Gastroesophageal sphincter (tissue), 4 donors: ENCODE results near the gene TSC22D4. TPM values are rescaled to one million over a fixed set of nuclear protein-coding genes. Genes with fewer than 3 reads are reported as not detected.
"Not testable (repeated sequence)": the region's sequence is repeated elsewhere in the genome, so short reads cannot be mapped to it uniquely, and the experiment has no call there.

Experiments used
- ATAC-seq: fragments of 150-250 bp; one replicate; pipeline ENCODE4 v1.9.1; 2016; ENCODE audit warnings: mild to moderate bottlenecking, moderate library complexity
- H3K27ac ChIP-seq, 4 donors: fragments of 200-600 bp; sonication (generic) in 3 of 4; 1 replicate in 3 of 4; 2 replicates in 1 of 4; pipeline ENCODE4 v1.5.1; 2016 to 2019
- H3K27me3 ChIP-seq: fragments of 200-600 bp; sonication (generic); one replicate; pipeline ENCODE4 v1.5.1; 2019
- H3K36me3 ChIP-seq, 2 donors: fragments of 200-600 bp; sonication (generic); one replicate each; pipeline ENCODE4 v1.5.1; 2019; ENCODE audit warnings: control low read depth in 1 of 2
- H3K4me1 ChIP-seq, 3 donors: fragments of 200-600 bp; sonication (generic); 1 replicate in 2 of 3; 2 replicates in 1 of 3; pipeline ENCODE4 v1.5.1; 2016 to 2019; ENCODE audit warnings: control low read depth in 2 of 3
- H3K4me3 ChIP-seq, 2 donors: fragments of 200-600 bp; sonication (generic); one replicate each; pipeline ENCODE4 v1.5.1; 2019; ENCODE audit warnings: mild to moderate bottlenecking in 1 of 2, moderate library complexity in 1 of 2
- H3K9me3 ChIP-seq, 3 donors: fragments of 200-600 bp; sonication (generic); one replicate each; pipeline ENCODE4 v1.5.1; 2017 to 2019; ENCODE audit warnings: control low read depth in 2 of 3
- CTCF ChIP-seq, 4 experiments: fragments of 200-600 bp in 2 of 4; fragments of 450-650 bp in 2 of 4; sonication (generic) in 1 of 4; IDR thresholded peaks; one replicate each; pipeline ENCODE4 v1.5.1; 2017 to 2019; ENCODE audit warnings: antibody characterized with exemption in 4 of 4, mild to moderate bottlenecking in 2 of 4, moderate library complexity in 2 of 4
- EP300 ChIP-seq: sonication (generic); formaldehyde crosslinking; IDR thresholded peaks from one replicate; pipeline ENCODE4 v1.6.1; 2017; ENCODE audit warnings: antibody characterized with exemption, mild to moderate bottlenecking
- POLR2A ChIP-seq, 2 donors: fragments of 450-650 bp; IDR thresholded peaks; one replicate each; pipeline ENCODE4 v1.6.1; 2017; ENCODE audit warnings: antibody characterized with exemption in 2 of 2, mild to moderate bottlenecking in 2 of 2, moderate library complexity in 1 of 2
- POLR2AphosphoS5 ChIP-seq: sonication (generic); formaldehyde crosslinking; IDR thresholded peaks from one replicate; pipeline ENCODE4 v1.6.1; 2017; ENCODE audit warnings: antibody characterized with exemption
- WGBS, 2 donors: methylation state at CpG; one replicate each; pipeline ENCODE4 v1.1.5; 2018; ENCODE audit warnings: low coverage in 1 of 2; 5-methylcytosine and 5-hydroxymethylcytosine counted together
- total RNA-seq, 4 donors: library from RNA; depleted of rRNA; stranded (reverse); fragments of >200 nt; gene quantifications; one replicate each; pipeline ENCODE4 v1.1.0, GENCODE V29; 2016

Gene TSC22D4
- total RNA-seq, 4 donors from 2014 or later: 20.2 to 38.1 (median 26.1) TPM

GRCh38 chr7:100510437-100511239 is 31.6 kb upstream of the TSC22D4 start:
- no peak overlapping the region for H3K27ac ChIP-seq
- H3K4me1 ChIP-seq: peaks cover 0 to 6% (median 0%) of the 10 kb centered on the region in 3 donors
- no peaks in the 10 kb centered on the region for H3K9me3 ChIP-seq
- H3K4me3 ChIP-seq: no peak overlapping the region
- TF ChIP-seq EP300 (no peak), POLR2AphosphoS5 (no peak), CTCF (IDR thresholded peaks at IDR 0.05) (no peak), POLR2A (IDR thresholded peaks at IDR 0.05) (no peak)
- WGBS, 2 donors: 86 to 88% methylated on average over 6 to 9 of the region's 9 CpGs
- H3K36me3 ChIP-seq: no peaks in the 10 kb centered on the region
- peaks cover 11% of the 10 kb centered on the region for H3K27me3 ChIP-seq
- ATAC-seq: no peak

GRCh38 chr7:100509231-100509630 is 30.2 kb upstream of the TSC22D4 start:
- Histone ChIP-seq H3K9me3 (no peaks in the 10 kb centered on the region), H3K4me1 (no peaks in the 10 kb centered on the region), H3K4me3 (no peak overlapping the region), H3K27ac (no peak overlapping the region), H3K27me3 (peaks cover 11% of the 10 kb centered on the region), H3K36me3 (no peaks in the 10 kb centered on the region)
- TF ChIP-seq CTCF (IDR thresholded peaks at IDR 0.05) (no peak), POLR2A (IDR thresholded peaks at IDR 0.05) (no peak), EP300 (no peak), POLR2AphosphoS5 (no peak)
- WGBS, 2 donors: 51 to 54% methylated on average over 5 to 11 of the region's 15 CpGs
- no peak for ATAC-seq

GRCh38 chr7:100506356-100506923 is 27.4 kb upstream of the TSC22D4 start:
- Histone ChIP-seq H3K4me3 (no peak overlapping the region), H3K36me3 (no peaks in the 10 kb centered on the region), H3K27ac (no peak overlapping the region), H3K27me3 (peaks cover 15% of the 10 kb centered on the region), H3K4me1 (no peaks in the 10 kb centered on the region), H3K9me3 (no peaks in the 10 kb centered on the region)
- TF ChIP-seq EP300 (no peak), CTCF (IDR thresholded peaks at IDR 0.05) (no peak), POLR2AphosphoS5 (no peak), POLR2A (IDR thresholded peaks at IDR 0.05) (no peak)
- ATAC-seq: no peak
- 45 to 80% methylated on average over 3 to 4 of the region's 8 CpGs for WGBS, 2 donors

- H3K4me3 ChIP-seq: no peak overlapping the region
- 89 to 91% methylated on average over 2 to 9 of the region's 9 CpGs for WGBS, 2 donors
- no peaks in the 10 kb centered on the region for H3K4me1 ChIP-seq
- no peaks in the 10 kb centered on the region for H3K9me3 ChIP-seq
- ATAC-seq: no peak
- no peak overlapping the region for H3K27ac ChIP-seq
- TF ChIP-seq CTCF (IDR thresholded peaks at IDR 0.05) (no peak), POLR2A (IDR thresholded peaks at IDR 0.05) (no peak), POLR2AphosphoS5 (no peak), EP300 (no peak)
- no peaks in the 10 kb centered on the region for H3K36me3 ChIP-seq
- peaks cover 15% of the 10 kb centered on the region for H3K27me3 ChIP-seq
Observed at GRCh38 chr7:100504887-100505611, 26.0 kb upstream of the TSC22D4 start.

GRCh38 chr7:100504031-100504430 is 25.0 kb upstream of the TSC22D4 start:
- ATAC-seq, H3K36me3 ChIP-seq, H3K27ac ChIP-seq, H3K9me3 ChIP-seq, H3K27me3 ChIP-seq, H3K4me3 ChIP-seq, H3K4me1 ChIP-seq: not testable (repeated sequence)
- WGBS, 2 donors: 100% methylated on average over 1 of the region's 3 CpGs; no CpG with 5 or more reads in 1 of the 2 donors

GRCh38 chr7:100500743-100501142 is 21.7 kb upstream of the TSC22D4 start:
- H3K4me1 ChIP-seq, H3K36me3 ChIP-seq, H3K27ac ChIP-seq, ATAC-seq, H3K4me3 ChIP-seq, H3K9me3 ChIP-seq, H3K27me3 ChIP-seq: not testable (repeated sequence)
- WGBS, 2 donors: 82 to 83% methylated on average over 2 of the region's 2 CpGs
